ENCODE measurements around the gene IL3. TPM values are rescaled to one million over a fixed set of nuclear protein-coding genes. Genes with fewer than 3 reads are reported as not detected.

IL3 gene
- total RNA-seq, 4 donors from 2014 or later, result not detected

DNA sequence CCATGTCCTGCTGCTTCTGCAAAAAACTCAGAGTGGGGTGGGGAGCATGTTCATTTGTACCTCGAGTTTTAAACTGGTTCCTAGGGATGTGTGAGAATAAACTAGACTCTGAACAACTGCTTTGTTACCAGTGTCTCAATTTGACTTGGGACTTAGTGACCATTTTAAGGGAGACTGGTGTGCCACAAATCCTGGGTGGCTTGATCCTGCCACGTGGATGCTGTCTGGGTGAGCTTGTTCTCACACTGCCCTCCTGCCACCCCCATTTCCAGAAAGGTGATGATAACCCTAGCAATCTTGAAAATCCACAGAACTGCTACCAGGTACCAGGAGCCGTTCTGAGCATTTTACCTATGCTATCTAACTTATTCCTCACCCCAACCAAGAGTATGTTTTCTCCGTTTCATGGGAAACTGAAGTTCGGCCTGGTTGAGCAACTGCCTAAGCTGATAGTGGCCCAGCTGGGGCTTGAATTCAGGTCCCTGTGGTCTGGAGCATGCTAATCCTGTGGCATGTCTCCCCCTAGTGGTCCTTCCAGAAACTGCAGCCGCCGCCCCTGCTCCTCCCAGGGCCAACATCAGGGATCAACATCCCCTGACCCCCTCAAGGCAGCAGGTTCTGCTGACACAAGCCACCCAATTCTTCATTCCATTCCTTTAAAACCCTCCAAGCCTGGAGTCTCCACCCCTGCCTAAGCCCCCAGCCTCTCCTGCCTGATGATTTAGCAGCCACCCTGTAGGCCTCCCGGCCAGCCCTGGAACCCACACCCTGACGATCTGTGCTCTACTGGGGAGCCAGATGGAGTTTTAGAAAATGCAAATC, 2.8 kb downstream of the IL3 start:
- in situ Hi-C loops (cut with MboI; ENCODE audit: low sequenced_read_pairs in 4 of 4), result loop anchor here in 1 of 4 donors (10.0 kb wide), 1 partner anchor 468 kb away; no protein-coding TSS in a partner anchor
- H3K4me3 ChIP-seq, result no peak overlapping the region
- ATAC-seq, result peak; percentile 65 to 68
- H3K27ac ChIP-seq, result no peak overlapping the region
- TF ChIP-seq, protein P1, sequence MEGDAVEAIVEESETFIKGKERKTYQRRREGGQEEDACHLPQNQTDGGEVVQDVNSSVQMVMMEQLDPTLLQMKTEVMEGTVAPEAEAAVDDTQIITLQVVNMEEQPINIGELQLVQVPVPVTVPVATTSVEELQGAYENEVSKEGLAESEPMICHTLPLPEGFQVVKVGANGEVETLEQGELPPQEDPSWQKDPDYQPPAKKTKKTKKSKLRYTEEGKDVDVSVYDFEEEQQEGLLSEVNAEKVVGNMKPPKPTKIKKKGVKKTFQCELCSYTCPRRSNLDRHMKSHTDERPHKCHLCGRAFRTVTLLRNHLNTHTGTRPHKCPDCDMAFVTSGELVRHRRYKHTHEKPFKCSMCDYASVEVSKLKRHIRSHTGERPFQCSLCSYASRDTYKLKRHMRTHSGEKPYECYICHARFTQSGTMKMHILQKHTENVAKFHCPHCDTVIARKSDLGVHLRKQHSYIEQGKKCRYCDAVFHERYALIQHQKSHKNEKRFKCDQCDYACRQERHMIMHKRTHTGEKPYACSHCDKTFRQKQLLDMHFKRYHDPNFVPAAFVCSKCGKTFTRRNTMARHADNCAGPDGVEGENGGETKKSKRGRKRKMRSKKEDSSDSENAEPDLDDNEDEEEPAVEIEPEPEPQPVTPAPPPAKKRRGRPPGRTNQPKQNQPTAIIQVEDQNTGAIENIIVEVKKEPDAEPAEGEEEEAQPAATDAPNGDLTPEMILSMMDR (IDR thresholded peaks at IDR 0.05 in 4 of 5, conservative IDR thresholded peaks at IDR 0.05 in 1 of 5), result peak; percentile 66 to 97 (median 85)
- TF ChIP-seq POLR2A (IDR thresholded peaks at IDR 0.05), result no peak
- DNase-seq, result peak; percentile 27 to 55
- H3K27me3 ChIP-seq, result no peaks in the 10 kb centered on the region
- no peaks in the 10 kb centered on the region for H3K4me1 ChIP-seq
- H3K9me3 ChIP-seq, result no peaks in the 10 kb centered on the region
- H3K36me3 ChIP-seq, result no peaks in the 10 kb centered on the region
- intact Hi-C loops (cut with DNase I; ENCODE audit: low total_unique reads), result loop anchor here (2.0 to 5.0 kb wide), 3 partner anchors 51 to 474 kb away; partner anchors contain the start of gene ACSL6

DNA sequence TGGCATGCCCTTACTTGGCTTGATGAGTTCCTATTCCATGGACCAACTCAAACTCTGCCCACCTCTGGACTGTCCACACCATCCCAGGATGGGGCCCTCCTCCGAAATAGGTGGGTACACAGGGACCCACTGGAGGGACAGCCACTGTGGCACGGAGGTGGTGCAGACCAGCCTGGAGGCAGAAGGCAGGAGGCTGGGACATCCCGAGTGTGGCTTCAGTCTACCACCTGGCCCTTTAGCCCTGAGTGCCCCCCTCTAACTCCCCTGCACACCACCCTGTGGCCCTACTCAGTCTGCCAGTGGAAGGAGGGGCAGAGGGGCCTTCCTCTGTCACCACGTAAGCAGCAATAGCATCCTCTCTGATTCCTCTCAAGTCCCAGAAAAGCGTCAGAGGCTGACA, 3.7 kb downstream of the IL3 start:
- H3K9me3 ChIP-seq, result no peaks in the 10 kb centered on the region
- peak in 1 of 2 donors; percentile 6 for DNase-seq
- in situ Hi-C loops (cut with MboI; ENCODE audit: low sequenced_read_pairs in 4 of 4), result loop anchor here in 1 of 4 donors (10.0 kb wide), 1 partner anchor 469 kb away; no protein-coding TSS in a partner anchor
- H3K36me3 ChIP-seq, result no peaks in the 10 kb centered on the region
- H3K27ac ChIP-seq, result no peak overlapping the region
- no peaks in the 10 kb centered on the region for H3K4me1 ChIP-seq
- intact Hi-C loops (cut with DNase I; ENCODE audit: low total_unique reads), result loop anchor here (5.0 kb wide), 2 partner anchors 52 to 252 kb away; partner anchors contain the start of gene ACSL6
- no peaks in the 10 kb centered on the region for H3K27me3 ChIP-seq
- no peak for ATAC-seq
- TF ChIP-seq, protein P1 (IDR thresholded peaks at IDR 0.05 in 4 of 5, conservative IDR thresholded peaks at IDR 0.05 in 1 of 5), result no peak
- TF ChIP-seq POLR2A (IDR thresholded peaks at IDR 0.05), result no peak
- H3K4me3 ChIP-seq, result no peak overlapping the region

DNA sequence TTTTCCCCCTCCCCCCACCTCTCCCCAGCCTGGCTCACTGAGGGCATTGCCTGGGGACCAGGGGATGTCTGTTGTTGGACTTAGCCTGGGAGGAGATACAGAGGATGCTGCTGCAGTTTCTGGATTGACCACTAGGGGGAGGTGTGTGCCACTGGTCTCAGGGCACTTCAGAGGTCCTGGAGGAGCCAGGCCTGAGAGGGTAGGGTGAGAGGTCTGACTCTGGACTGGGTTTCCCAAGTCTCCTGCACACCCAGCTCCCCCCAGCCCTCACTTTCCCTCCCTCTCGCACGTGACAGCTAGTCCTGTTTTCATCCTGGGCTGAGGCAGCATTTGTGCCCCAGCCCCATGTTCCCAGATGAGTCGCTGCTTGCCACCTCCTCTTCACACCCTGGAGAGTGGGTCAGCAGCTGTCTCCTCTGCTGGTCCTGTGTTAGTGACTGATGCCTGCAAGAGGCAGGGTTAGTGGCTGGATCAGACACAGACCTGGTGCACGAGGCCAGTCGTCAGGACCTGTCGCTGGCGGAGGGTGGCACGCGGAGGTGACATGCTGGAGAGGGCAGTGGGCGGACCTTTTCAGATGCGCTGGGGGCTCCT, 4.4 kb downstream of the IL3 start:
- peak in 1 of 2 donors; percentile 36 for DNase-seq
- H3K27ac ChIP-seq, result no peak overlapping the region
- H3K36me3 ChIP-seq, result no peaks in the 10 kb centered on the region
- no peaks in the 10 kb centered on the region for H3K4me1 ChIP-seq
- TF ChIP-seq, protein P1 (IDR thresholded peaks at IDR 0.05 in 4 of 5, conservative IDR thresholded peaks at IDR 0.05 in 1 of 5), result peak; percentile 47 to 90 (median 81)
- no peak for TF ChIP-seq POLR2A (IDR thresholded peaks at IDR 0.05)
- in situ Hi-C loops (cut with MboI; ENCODE audit: low sequenced_read_pairs in 4 of 4) (loop anchor here in 1 of 4 donors (10.0 kb wide), 1 partner anchor 470 kb away; no protein-coding TSS in a partner anchor), intact Hi-C loops (cut with DNase I; ENCODE audit: low total_unique reads) (loop anchor here (5.0 kb wide), 2 partner anchors 53 to 253 kb away; partner anchors contain the start of gene ACSL6)
- no peaks in the 10 kb centered on the region for H3K9me3 ChIP-seq
- peak in 1 of 2 donors; percentile 64 for ATAC-seq
- no peak overlapping the region for H3K4me3 ChIP-seq
- no peaks in the 10 kb centered on the region for H3K27me3 ChIP-seq

DNA sequence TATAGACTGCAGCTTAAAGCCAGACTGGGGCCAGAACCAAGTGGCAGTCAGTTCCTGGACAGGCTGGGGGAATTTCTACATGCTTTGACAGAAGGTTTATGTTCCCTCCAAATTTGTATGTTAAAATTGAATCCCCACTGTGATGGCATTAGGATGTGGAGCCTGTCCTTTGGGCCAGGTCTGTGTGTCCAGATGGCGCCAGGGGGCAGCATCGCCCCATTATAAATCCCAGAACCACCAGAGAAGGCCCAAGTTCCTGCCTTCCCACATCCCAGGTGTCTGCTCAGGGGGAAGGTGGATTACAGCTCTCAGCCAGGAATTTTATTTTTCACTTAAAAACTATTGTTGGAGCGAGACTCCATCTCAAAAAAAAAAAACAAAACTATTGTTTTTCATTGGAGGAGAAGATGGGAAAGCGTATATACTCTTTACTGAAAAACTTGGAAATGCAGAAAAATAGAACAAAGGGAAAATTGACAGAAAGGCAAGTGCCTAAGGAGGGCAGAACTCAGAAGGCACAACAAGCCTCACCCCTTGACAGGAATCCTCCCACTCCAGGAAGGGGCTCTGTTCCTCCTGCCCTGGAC, 5.0 kb downstream of the IL3 start:
- intact Hi-C loops (cut with DNase I; ENCODE audit: low total_unique reads) (no loop called here), in situ Hi-C loops (cut with MboI; ENCODE audit: low sequenced_read_pairs in 4 of 4) (loop anchor here in 1 of 4 donors (10.0 kb wide), 1 partner anchor 471 kb away; no protein-coding TSS in a partner anchor)
- Histone ChIP-seq H3K27me3 (no peaks in the 10 kb centered on the region), H3K36me3 (no peaks in the 10 kb centered on the region), H3K4me3 (no peak overlapping the region), H3K4me1 (no peaks in the 10 kb centered on the region), H3K9me3 (no peaks in the 10 kb centered on the region), H3K27ac (no peak overlapping the region)
- no peak for DNase-seq
- ATAC-seq, result no peak
- TF ChIP-seq POLR2A (IDR thresholded peaks at IDR 0.05), result no peak
- TF ChIP-seq, protein P1 (IDR thresholded peaks at IDR 0.05 in 4 of 5, conservative IDR thresholded peaks at IDR 0.05 in 1 of 5), result no peak

All from gastrocnemius medialis (tissue), 4 donors.